HuH-7.5 (cell line): Measurements from ENCODE around the gene ZNF431.
"Not testable (repeated sequence)": the region's sequence is repeated elsewhere in the genome, so short reads cannot be mapped to it uniquely, and the experiment has no call there.

Experiments used
- DNase-seq: peaks from one replicate; pipeline ENCODE4 v3.0.0; 2011; ENCODE audit warnings: low spot score

ZNF431 gene

GRCh38 chr19:21147540-21147939 lies 5.7 kb downstream of the ZNF431 start:
- DNase-seq, result no peak

- DNase-seq, result no peak
Observed at GRCh38 chr19:21148681-21149080, 6.8 kb downstream of the ZNF431 start.

- DNase-seq, result no peak
Observed at GRCh38 chr19:21149877-21150276, 8.0 kb downstream of the ZNF431 start.

GRCh38 chr19:21151460-21151859 lies 9.6 kb downstream of the ZNF431 start:
- no peak for DNase-seq

- DNase-seq, result no peak
Observed at GRCh38 chr19:21158523-21159135, 16.8 kb downstream of the ZNF431 start.

GRCh38 chr19:21164541-21164940 lies 22.7 kb downstream of the ZNF431 start:
- DNase-seq, result no peak

GRCh38 chr19:21166436-21166835 lies 24.6 kb downstream of the ZNF431 start:
- DNase-seq, result no peak

- DNase-seq, result no peak
Observed at GRCh38 chr19:21197590-21198295, 55.9 kb downstream of the ZNF431 start.

GRCh38 chr19:21202865-21203494 lies 61.1 kb downstream of the ZNF431 start:
- peak; percentile 10 for DNase-seq

GRCh38 chr19:21210037-21210621 lies 68.3 kb downstream of the ZNF431 start:
- peak; percentile 41 for DNase-seq

GRCh38 chr19:21221693-21222092 lies 79.9 kb downstream of the ZNF431 start:
- DNase-seq, result no peak

- DNase-seq, result not testable (repeated sequence)
Observed at GRCh38 chr19:21229938-21230337, 88.1 kb downstream of the ZNF431 start.

- no peak for DNase-seq
Observed at GRCh38 chr19:21233691-21234090, 91.9 kb downstream of the ZNF431 start.

GRCh38 chr19:21236751-21237150 lies 94.9 kb downstream of the ZNF431 start:
- DNase-seq, result not testable (repeated sequence)

- no peak for DNase-seq
Observed at GRCh38 chr19:21238670-21239069, 96.8 kb downstream of the ZNF431 start.
